ENCODE results near the gene ZNF865.

ZNF865 gene

DNA sequence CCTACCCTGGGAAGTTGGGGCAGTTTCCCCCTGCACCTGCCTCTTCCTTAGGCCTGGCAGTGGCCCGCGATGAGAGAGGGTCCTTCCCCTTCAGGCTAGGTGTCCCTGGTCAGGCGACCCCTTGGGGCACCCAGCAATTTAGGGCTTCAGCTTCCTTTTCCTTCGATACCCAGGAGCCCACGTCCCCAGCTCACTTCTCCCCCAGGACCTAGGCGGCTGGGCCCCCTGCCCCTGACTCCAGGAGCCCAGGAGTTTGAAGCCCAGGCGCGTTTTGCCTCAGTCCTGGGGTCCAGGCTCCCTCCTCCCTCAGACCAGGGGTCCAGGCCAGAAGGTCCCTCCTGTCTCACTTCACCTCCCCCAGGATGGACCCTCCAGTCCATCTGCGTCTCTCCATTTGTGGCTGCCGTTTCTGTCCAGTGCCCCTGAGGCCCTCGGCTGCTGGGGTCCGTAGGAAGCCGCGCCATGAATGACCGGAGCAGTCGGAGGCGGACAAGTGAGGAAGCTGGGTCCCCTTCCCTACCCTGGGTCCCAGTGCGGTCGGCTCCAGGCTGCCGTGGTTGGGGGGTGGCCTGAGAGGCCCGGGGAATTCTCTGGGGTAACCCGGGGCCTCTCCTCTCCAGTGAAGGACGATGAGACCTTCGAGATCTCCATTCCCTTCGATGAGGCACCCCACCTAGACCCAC is 43.3 kb downstream of the ZNF865 start:
- no peak for DNase-seq (ENCODE audit: low spot score)
- in situ Hi-C loops (cut with MboI; ENCODE audit: low sequenced_read_pairs, unreplicated experiment): no loop called here

DNA sequence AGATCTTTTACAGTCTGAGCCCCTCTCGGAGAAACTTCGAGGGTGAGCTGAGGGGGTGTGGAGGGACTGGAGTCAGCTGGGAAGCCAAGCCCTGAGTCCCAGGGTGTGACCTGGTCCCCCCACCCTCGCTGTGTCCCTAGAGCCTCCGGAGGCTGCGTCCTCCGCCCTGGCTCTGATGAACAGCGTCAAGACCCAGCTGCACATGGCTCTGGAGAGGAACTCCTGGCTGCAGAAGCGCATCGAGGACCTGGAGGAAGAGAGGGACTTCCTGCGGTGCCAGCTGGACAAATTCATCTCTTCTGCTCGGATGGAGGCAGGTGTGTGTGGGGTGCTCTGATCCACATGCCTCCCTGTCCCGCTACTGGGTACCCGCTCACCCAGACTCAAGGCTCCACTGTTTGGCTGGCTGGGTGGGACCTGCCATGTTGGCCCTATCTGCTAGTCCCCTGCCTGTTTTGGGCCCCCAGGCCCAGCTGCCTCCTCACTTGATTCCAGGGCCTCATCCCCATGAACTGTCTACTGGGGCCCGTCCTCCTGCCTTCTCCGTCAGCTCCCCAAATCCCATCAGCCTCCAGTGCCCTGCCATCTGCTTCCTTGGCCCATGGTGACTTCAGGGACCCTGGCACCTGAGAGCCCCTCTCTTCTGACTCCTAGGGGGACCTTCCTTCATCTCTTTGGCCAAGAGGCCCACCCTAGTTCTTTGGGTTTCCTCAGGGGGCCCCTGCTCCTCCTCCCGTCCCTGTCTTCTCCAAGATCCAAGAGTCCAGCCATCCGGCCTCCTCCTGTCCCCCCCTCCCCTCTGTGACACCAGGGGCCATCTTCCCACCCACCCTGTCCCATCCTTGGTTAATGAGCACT is 44.0 kb downstream of the ZNF865 start:
- in situ Hi-C loops (cut with MboI; ENCODE audit: low sequenced_read_pairs, unreplicated experiment): no loop called here
- no peak for DNase-seq (ENCODE audit: low spot score)
- TF ChIP-seq, protein P1, sequence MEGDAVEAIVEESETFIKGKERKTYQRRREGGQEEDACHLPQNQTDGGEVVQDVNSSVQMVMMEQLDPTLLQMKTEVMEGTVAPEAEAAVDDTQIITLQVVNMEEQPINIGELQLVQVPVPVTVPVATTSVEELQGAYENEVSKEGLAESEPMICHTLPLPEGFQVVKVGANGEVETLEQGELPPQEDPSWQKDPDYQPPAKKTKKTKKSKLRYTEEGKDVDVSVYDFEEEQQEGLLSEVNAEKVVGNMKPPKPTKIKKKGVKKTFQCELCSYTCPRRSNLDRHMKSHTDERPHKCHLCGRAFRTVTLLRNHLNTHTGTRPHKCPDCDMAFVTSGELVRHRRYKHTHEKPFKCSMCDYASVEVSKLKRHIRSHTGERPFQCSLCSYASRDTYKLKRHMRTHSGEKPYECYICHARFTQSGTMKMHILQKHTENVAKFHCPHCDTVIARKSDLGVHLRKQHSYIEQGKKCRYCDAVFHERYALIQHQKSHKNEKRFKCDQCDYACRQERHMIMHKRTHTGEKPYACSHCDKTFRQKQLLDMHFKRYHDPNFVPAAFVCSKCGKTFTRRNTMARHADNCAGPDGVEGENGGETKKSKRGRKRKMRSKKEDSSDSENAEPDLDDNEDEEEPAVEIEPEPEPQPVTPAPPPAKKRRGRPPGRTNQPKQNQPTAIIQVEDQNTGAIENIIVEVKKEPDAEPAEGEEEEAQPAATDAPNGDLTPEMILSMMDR (IDR thresholded peaks at IDR 0.05; ENCODE audit: borderline replicate concordance, control extremely low read depth, extremely low read depth, insufficient read depth, missing control alignments): no peak

More for the DNA sequence above, 43.3 kb downstream of the ZNF865 start:
- TF ChIP-seq, protein P1 (IDR thresholded peaks at IDR 0.05; ENCODE audit: borderline replicate concordance, control extremely low read depth, extremely low read depth, insufficient read depth, missing control alignments): no peak

GRCh38 chr19:55650126-55650557 is 44.7 kb downstream of the ZNF865 start:
- TF ChIP-seq, protein P1 (IDR thresholded peaks at IDR 0.05; ENCODE audit: borderline replicate concordance, control extremely low read depth, extremely low read depth, insufficient read depth, missing control alignments): no peak
- peak; percentile 64 for DNase-seq (ENCODE audit: low spot score)
- in situ Hi-C loops (cut with MboI; ENCODE audit: low sequenced_read_pairs, unreplicated experiment): no loop called here

DNA sequence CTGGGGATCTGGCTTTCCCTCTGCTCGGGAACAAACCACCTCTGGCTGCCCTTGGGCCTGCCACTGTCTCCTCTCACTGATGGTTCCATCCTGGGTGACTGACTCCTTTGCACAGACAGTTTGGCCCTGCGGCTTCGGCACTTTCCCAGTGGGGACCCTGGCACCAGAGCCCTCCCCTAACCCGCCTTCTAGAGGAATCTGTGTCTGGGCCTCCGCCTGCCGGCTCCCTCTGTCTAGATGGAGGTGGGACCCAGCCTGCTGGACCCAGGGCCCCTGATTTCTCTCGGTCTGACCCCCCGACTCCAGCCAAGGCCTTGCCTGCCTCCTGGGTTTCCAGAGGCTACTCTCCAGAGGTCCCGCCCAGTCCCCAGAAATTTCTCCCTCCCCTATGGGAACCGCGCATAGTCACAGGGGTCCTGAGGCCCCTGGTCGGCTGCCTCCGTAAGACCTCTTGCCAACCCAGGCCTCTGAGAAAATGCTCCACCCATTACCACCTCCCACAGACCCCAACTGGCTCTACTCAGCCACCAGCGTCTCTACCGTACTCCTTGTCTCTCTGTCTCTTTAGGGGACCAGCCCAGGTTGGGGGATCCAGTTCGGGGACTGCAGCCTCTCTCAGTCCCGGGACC is 45.3 kb downstream of the ZNF865 start:
- TF ChIP-seq, protein P1 (IDR thresholded peaks at IDR 0.05; ENCODE audit: borderline replicate concordance, control extremely low read depth, extremely low read depth, insufficient read depth, missing control alignments): no peak
- in situ Hi-C loops (cut with MboI; ENCODE audit: low sequenced_read_pairs, unreplicated experiment): no loop called here
- no peak for DNase-seq (ENCODE audit: low spot score)

DNA sequence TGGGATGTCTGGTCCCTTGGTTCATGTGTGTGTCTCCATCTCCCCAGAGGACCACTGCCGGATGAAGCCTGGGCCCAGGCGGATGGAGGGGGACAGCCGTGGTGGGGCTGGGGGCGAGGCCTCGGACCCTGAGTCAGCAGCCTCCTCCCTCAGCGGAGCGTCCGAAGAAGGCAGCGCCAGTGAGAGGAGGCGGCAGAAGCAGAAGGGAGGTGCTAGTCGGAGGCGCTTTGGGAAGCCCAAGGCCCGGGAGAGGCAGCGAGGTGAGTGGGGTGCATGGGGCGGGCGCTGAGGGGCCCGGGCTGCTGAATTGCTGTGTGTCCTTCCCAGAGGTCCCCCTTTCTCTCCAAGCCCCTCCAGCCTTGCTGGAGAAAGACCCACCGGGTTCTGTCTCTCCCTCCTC is 45.8 kb downstream of the ZNF865 start:
- DNase-seq (ENCODE audit: low spot score): no peak
- TF ChIP-seq, protein P1 (IDR thresholded peaks at IDR 0.05; ENCODE audit: borderline replicate concordance, control extremely low read depth, extremely low read depth, insufficient read depth, missing control alignments): no peak
- in situ Hi-C loops (cut with MboI; ENCODE audit: low sequenced_read_pairs, unreplicated experiment): no loop called here

GRCh38 chr19:55652311-55653128 is 47.1 kb downstream of the ZNF865 start:
- in situ Hi-C loops (cut with MboI; ENCODE audit: low sequenced_read_pairs, unreplicated experiment): no loop called here
- TF ChIP-seq, protein P1 (IDR thresholded peaks at IDR 0.05; ENCODE audit: borderline replicate concordance, control extremely low read depth, extremely low read depth, insufficient read depth, missing control alignments): no peak

More at GRCh38 chr19:55652311-55653128, 47.1 kb downstream of the ZNF865 start:
- no peak for DNase-seq (ENCODE audit: low spot score)
